Panc1 (cell line): Measurements from ENCODE around the gene ARHGEF26.

Experiments used
- CTCF ChIP-seq: fragments of 450-650 bp; IDR thresholded peaks from 2 replicates; pipeline ENCODE4 v1.5.1; 2017; ENCODE audit warnings: mild to moderate bottlenecking
- POLR2AphosphoS5 ChIP-seq: IDR thresholded peaks from 2 replicates; pipeline ENCODE4 v1.6.1; 2012; ENCODE audit warnings: mild to moderate bottlenecking, low read depth, low read length, moderate library complexity
- SIN3A ChIP-seq: IDR thresholded peaks from 2 replicates; pipeline ENCODE4 v1.6.1; 2012; ENCODE audit warnings: low read depth, mild to moderate bottlenecking, low read length, moderate library complexity, borderline replicate concordance; ENCODE audit not compliant: insufficient read depth

GRCh38 chr3:154197751-154198150 lies 76.6 kb downstream of the ARHGEF26 start:
- TF ChIP-seq CTCF (no peak), SIN3A (no peak), POLR2AphosphoS5 (no peak)
